KMS-11 (cell line): ENCODE measurements around the gene UBE2I.

ENCODE experiments used
- H2AFZ ChIP-seq: fragments of 200-600 bp; sonication (generic); 2 replicates; pipeline ENCODE4 v1.6.1; 2016; ENCODE audit warnings: antibody characterized with exemption, mixed run types, low read depth
- H3K27ac ChIP-seq: fragments of 200-600 bp; sonication (generic); 2 replicates; pipeline ENCODE4 v1.6.1; 2016; ENCODE audit warnings: mild to moderate bottlenecking, mixed run types
- H3K27me3 ChIP-seq: fragments of 200-600 bp; sonication (generic); 2 replicates; pipeline ENCODE4 v1.6.1; 2017; ENCODE audit warnings: mild to moderate bottlenecking, low read depth, mixed run types, moderate library complexity; ENCODE audit not compliant: insufficient read depth
- H3K36me3 ChIP-seq: fragments of 200-600 bp; sonication (generic); 2 replicates; pipeline ENCODE4 v1.6.1; 2017; ENCODE audit warnings: mild to moderate bottlenecking, mixed run types; ENCODE audit not compliant: insufficient read depth
- H3K4me1 ChIP-seq: fragments of 200-600 bp; sonication (generic); 2 replicates; pipeline ENCODE4 v1.6.1; 2016; ENCODE audit warnings: mild to moderate bottlenecking, low read depth, mixed run types; ENCODE audit not compliant: poor library complexity, severe bottlenecking
- H3K4me2 ChIP-seq: fragments of 200-600 bp; sonication (generic); 2 replicates; pipeline ENCODE4 v1.7.0; 2016; ENCODE audit warnings: mild to moderate bottlenecking, mixed run types
- H3K4me3 ChIP-seq: fragments of 200-600 bp; sonication (generic); IDR thresholded peaks from 2 replicates; pipeline ENCODE4 v1.6.1; 2017; ENCODE audit warnings: low read depth, low read length, mixed read lengths; ENCODE audit not compliant: insufficient read depth
- H3K79me2 ChIP-seq: fragments of 200-600 bp; sonication (generic); 2 replicates; pipeline ENCODE4 v1.6.1; 2016; ENCODE audit warnings: low read depth, mixed run types; ENCODE audit not compliant: insufficient read depth
- H3K9ac ChIP-seq: fragments of 200-600 bp; sonication (generic); 2 replicates; pipeline ENCODE4 v1.6.1; 2016; ENCODE audit warnings: mild to moderate bottlenecking, mixed run types
- H4K20me1 ChIP-seq: fragments of 200-600 bp; sonication (generic); 2 replicates; pipeline ENCODE4 v1.6.1; 2016; ENCODE audit warnings: mild to moderate bottlenecking, mixed run types; ENCODE audit not compliant: insufficient read depth
- CTCF ChIP-seq: fragments of 200-600 bp; sonication (generic); conservative IDR thresholded peaks from 2 replicates; pipeline ENCODE4 v1.6.1; 2017; ENCODE audit warnings: low read depth, mild to moderate bottlenecking, antibody characterized with exemption, low read length, moderate library complexity, mixed read lengths

The UBE2I gene

GRCh38 chr16:1282324-1282973 lies 27.0 kb upstream of the UBE2I start:
- Histone ChIP-seq H3K36me3 (no peaks in the 10 kb centered on the region), H3K4me1 (no peaks in the 10 kb centered on the region), H3K4me3 (no peak overlapping the region), H4K20me1 (no peaks in the 10 kb centered on the region), H3K27me3 (peaks cover 98% of the 10 kb centered on the region), H3K27ac (no peak overlapping the region), H3K4me2 (no peak overlapping the region), H3K9ac (no peak overlapping the region), H2AFZ (no peak overlapping the region), H3K79me2 (no peaks in the 10 kb centered on the region)
- TF ChIP-seq CTCF: no peak

GRCh38 chr16:1283296-1283695 lies 26.1 kb upstream of the UBE2I start:
- no peak overlapping the region for H3K4me3 ChIP-seq
- H4K20me1 ChIP-seq: no peaks in the 10 kb centered on the region
- no peak overlapping the region for H2AFZ ChIP-seq
- no peak for TF ChIP-seq CTCF
- H3K4me2 ChIP-seq: no peak overlapping the region
- no peak overlapping the region for H3K9ac ChIP-seq
- H3K27ac ChIP-seq: no peak overlapping the region
- H3K36me3 ChIP-seq: no peaks in the 10 kb centered on the region
- H3K79me2 ChIP-seq: no peaks in the 10 kb centered on the region
- H3K27me3 ChIP-seq: peaks cover 98% of the 10 kb centered on the region
- no peaks in the 10 kb centered on the region for H3K4me1 ChIP-seq

- H3K9ac ChIP-seq: no peak overlapping the region
- no peak overlapping the region for H3K27ac ChIP-seq
- no peak overlapping the region for H2AFZ ChIP-seq
- H3K27me3 ChIP-seq: peaks cover 98% of the 10 kb centered on the region
- no peaks in the 10 kb centered on the region for H3K36me3 ChIP-seq
- TF ChIP-seq CTCF: no peak
- H4K20me1 ChIP-seq: no peaks in the 10 kb centered on the region
- no peaks in the 10 kb centered on the region for H3K79me2 ChIP-seq
- H3K4me2 ChIP-seq: no peak overlapping the region
- H3K4me1 ChIP-seq: no peaks in the 10 kb centered on the region
- no peak overlapping the region for H3K4me3 ChIP-seq
Observed at GRCh38 chr16:1283996-1284616, 25.3 kb upstream of the UBE2I start.

GRCh38 chr16:1285669-1286512 lies 23.5 kb upstream of the UBE2I start:
- no peak overlapping the region for H3K9ac ChIP-seq
- no peaks in the 10 kb centered on the region for H4K20me1 ChIP-seq
- no peak overlapping the region for H3K4me3 ChIP-seq
- H3K36me3 ChIP-seq: no peaks in the 10 kb centered on the region
- peaks cover 96% of the 10 kb centered on the region for H3K27me3 ChIP-seq
- TF ChIP-seq CTCF: 0 out of 2 replicates have a peak, but pooled peaks have one; percentile 21
- H3K4me1 ChIP-seq: peaks cover 3% of the 10 kb centered on the region
- no peaks in the 10 kb centered on the region for H3K79me2 ChIP-seq
- H3K27ac ChIP-seq: no peak overlapping the region
- H3K4me2 ChIP-seq: no peak overlapping the region
- no peak overlapping the region for H2AFZ ChIP-seq
